Measurements from ENCODE around the gene CKM. TPM values are rescaled to one million over a fixed set of nuclear protein-coding genes. Genes with fewer than 3 reads are reported as not detected.

The CKM gene
- polyA plus RNA-seq, 1 donor = 4.9 TPM

DNA sequence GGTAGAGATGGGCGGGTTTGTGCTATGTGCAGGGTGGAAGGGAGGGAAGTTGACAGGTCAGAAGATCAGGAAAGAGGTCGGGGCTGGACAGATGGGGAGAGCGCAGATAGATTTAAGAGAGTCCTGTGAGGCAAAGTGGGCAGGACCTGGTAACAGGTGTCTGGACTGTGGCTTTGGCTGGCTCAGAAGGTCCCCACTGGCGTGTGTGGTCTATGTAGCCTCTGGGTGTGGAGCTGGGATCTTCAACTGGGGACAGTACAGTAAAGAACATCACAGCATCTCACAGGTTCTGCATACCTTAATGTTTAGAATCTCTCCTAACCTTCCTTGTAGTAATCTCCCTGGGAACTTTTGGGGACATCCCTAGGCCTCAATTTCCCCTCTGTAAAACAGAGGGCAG is 17.7 kb downstream of the CKM start:
- DNase-seq = no peak
- Histone ChIP-seq H3K27ac (ENCODE audit: low read length) (no peak overlapping the region), H3K36me3 (ENCODE audit: control insufficient read depth, insufficient read depth, low read length) (peaks cover 4% of the 10 kb centered on the region), H3K4me1 (ENCODE audit: control insufficient read depth, insufficient read depth, low read length) (no peaks in the 10 kb centered on the region), H3K27me3 (ENCODE audit: control insufficient read depth, insufficient read depth, low read length) (peaks cover 4% of the 10 kb centered on the region), H3K9me3 (ENCODE audit: control insufficient read depth, low read depth, low read length) (peaks cover 9% of the 10 kb centered on the region), H3K4me3 (ENCODE audit: low read length) (no peak overlapping the region)
- WGBS (ENCODE audit: insufficient coverage, low lambda C conversion rate) = no CpG with 5 or more reads among the region's 4 CpGs

- H3K9me3 ChIP-seq (ENCODE audit: control insufficient read depth, low read depth, low read length) = peaks cover 9% of the 10 kb centered on the region
- DNase-seq = no peak
- H3K27me3 ChIP-seq (ENCODE audit: control insufficient read depth, insufficient read depth, low read length) = peaks cover 4% of the 10 kb centered on the region
- H3K4me1 ChIP-seq (ENCODE audit: control insufficient read depth, insufficient read depth, low read length) = no peaks in the 10 kb centered on the region
- no peak overlapping the region for H3K4me3 ChIP-seq (ENCODE audit: low read length)
- H3K27ac ChIP-seq (ENCODE audit: low read length) = no peak overlapping the region
- WGBS (ENCODE audit: insufficient coverage, low lambda C conversion rate) = no CpG with 5 or more reads among the region's 4 CpGs
- peaks cover 4% of the 10 kb centered on the region for H3K36me3 ChIP-seq (ENCODE audit: control insufficient read depth, insufficient read depth, low read length)
These were observed 18.3 kb downstream of the CKM start for GRCh38 chr19:45304141-45304926.

DNA sequence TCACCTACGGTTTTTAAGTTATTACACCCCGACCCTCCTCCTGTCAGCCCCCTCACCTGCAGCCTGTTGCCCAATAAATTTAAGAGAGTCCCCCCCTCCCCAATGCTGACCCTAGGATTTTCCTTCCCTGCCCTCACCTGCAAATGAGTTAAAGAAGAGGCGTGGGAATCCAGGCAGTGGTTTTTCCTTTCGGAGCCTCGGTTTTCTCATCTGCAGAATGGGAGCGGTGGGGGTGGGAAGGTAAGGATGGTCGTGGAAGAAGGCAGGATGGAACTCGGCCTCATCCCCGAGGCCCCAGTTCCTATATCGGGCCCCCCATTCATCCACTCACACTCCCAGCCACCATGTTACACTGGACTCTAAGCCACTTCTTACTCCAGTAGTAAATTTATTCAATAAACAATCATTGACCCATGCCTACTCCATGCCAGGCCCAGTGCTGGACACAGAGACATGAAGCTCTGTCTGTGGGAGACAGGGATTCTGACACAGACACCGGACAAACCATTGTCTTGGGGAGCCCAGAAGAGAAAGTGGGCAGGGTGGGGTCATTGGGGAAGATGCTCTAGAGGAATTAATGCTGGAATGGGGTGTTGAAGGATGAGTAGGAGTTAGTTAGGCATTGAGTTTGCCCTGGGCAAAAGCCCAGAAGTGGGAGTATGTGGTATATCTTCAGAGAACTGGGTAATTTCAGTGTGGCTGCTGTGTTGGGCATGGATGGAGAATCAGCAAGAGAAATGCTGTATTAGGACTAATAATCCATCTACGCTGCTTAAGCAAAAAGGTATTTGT is 19.2 kb downstream of the CKM start:
- no peak overlapping the region for H3K27ac ChIP-seq (ENCODE audit: low read length)
- no peaks in the 10 kb centered on the region for H3K4me1 ChIP-seq (ENCODE audit: control insufficient read depth, insufficient read depth, low read length)
- H3K36me3 ChIP-seq (ENCODE audit: control insufficient read depth, insufficient read depth, low read length) = peaks cover 4% of the 10 kb centered on the region
- no peak overlapping the region for H3K4me3 ChIP-seq (ENCODE audit: low read length)
- no peak for DNase-seq
- WGBS (ENCODE audit: insufficient coverage, low lambda C conversion rate) = 100% methylated on average over 1 of the region's 12 CpGs
- peaks cover 9% of the 10 kb centered on the region for H3K9me3 ChIP-seq (ENCODE audit: control insufficient read depth, low read depth, low read length)
- peaks cover 4% of the 10 kb centered on the region for H3K27me3 ChIP-seq (ENCODE audit: control insufficient read depth, insufficient read depth, low read length)

DNA sequence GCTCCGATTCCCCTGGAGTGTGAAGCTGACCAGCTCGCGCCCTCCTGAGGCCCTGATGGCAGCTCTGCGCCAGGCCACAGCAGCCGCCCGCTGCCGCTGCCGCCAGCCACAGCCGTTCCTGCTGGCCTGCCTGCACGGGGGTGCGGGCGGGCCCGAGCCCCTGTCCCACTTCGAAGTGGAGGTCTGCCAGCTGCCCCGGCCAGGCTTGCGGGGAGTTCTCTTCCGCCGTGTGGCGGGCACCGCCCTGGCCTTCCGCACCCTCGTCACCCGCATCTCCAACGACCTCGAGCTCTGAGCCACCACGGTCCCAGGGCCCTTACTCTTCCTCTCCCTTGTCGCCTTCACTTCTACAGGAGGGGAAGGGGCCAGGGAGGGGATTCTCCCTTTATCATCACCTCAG is 20.3 kb downstream of the CKM start:
- Histone ChIP-seq H3K36me3 (ENCODE audit: control insufficient read depth, insufficient read depth, low read length) (peaks cover 11% of the 10 kb centered on the region), H3K27ac (ENCODE audit: low read length) (no peak overlapping the region), H3K4me3 (ENCODE audit: low read length) (no peak overlapping the region), H3K27me3 (ENCODE audit: control insufficient read depth, insufficient read depth, low read length) (peaks cover 4% of the 10 kb centered on the region), H3K9me3 (ENCODE audit: control insufficient read depth, low read depth, low read length) (peaks cover 6% of the 10 kb centered on the region), H3K4me1 (ENCODE audit: control insufficient read depth, insufficient read depth, low read length) (no peaks in the 10 kb centered on the region)
- no peak for DNase-seq
- WGBS (ENCODE audit: insufficient coverage, low lambda C conversion rate) = no CpG with 5 or more reads among the region's 27 CpGs

- no peaks in the 10 kb centered on the region for H3K9me3 ChIP-seq (ENCODE audit: control insufficient read depth, low read depth, low read length)
- no peaks in the 10 kb centered on the region for H3K4me1 ChIP-seq (ENCODE audit: control insufficient read depth, insufficient read depth, low read length)
- DNase-seq = no peak
- no peak overlapping the region for H3K27ac ChIP-seq (ENCODE audit: low read length)
- H3K27me3 ChIP-seq (ENCODE audit: control insufficient read depth, insufficient read depth, low read length) = no peaks in the 10 kb centered on the region
- no CpG with 5 or more reads among the region's 6 CpGs for WGBS (ENCODE audit: insufficient coverage, low lambda C conversion rate)
- peaks cover 21% of the 10 kb centered on the region for H3K36me3 ChIP-seq (ENCODE audit: control insufficient read depth, insufficient read depth, low read length)
- H3K4me3 ChIP-seq (ENCODE audit: low read length) = no peak overlapping the region
These were observed 23.0 kb downstream of the CKM start for GRCh38 chr19:45299719-45300118.

DNA sequence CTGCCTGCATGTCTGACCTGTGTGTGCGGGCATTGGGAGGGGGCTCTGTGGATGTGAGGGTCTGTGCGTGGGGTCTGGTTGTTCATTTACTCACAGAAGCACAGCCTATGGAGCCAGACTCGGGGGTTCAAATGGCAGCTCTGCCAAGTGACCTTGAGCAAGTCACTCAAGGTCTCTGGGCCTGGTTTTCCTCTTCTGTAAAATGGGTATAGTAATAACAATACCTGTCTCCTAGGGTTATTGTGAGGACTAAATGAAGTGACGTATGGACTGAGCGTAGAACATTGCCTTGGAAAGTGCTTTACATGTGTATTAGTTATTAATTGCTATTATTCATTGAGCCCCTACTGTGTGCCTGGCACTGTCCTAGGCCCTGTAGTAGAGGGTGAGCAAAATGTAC is 24.4 kb downstream of the CKM start:
- Histone ChIP-seq H3K9me3 (ENCODE audit: control insufficient read depth, low read depth, low read length) (no peaks in the 10 kb centered on the region), H3K36me3 (ENCODE audit: control insufficient read depth, insufficient read depth, low read length) (peaks cover 24% of the 10 kb centered on the region), H3K27ac (ENCODE audit: low read length) (no peak overlapping the region), H3K4me3 (ENCODE audit: low read length) (no peak overlapping the region), H3K4me1 (ENCODE audit: control insufficient read depth, insufficient read depth, low read length) (no peaks in the 10 kb centered on the region), H3K27me3 (ENCODE audit: control insufficient read depth, insufficient read depth, low read length) (no peaks in the 10 kb centered on the region)
- no peak for DNase-seq
- no CpG with 5 or more reads among the region's 5 CpGs for WGBS (ENCODE audit: insufficient coverage, low lambda C conversion rate)

GRCh38 chr19:45297674-45298073 is 25.0 kb downstream of the CKM start:
- WGBS (ENCODE audit: insufficient coverage, low lambda C conversion rate) = no CpG with 5 or more reads among the region's 18 CpGs
- Histone ChIP-seq H3K27ac (ENCODE audit: low read length) (no peak overlapping the region), H3K4me3 (ENCODE audit: low read length) (no peak overlapping the region), H3K4me1 (ENCODE audit: control insufficient read depth, insufficient read depth, low read length) (no peaks in the 10 kb centered on the region), H3K36me3 (ENCODE audit: control insufficient read depth, insufficient read depth, low read length) (peaks cover 24% of the 10 kb centered on the region), H3K27me3 (ENCODE audit: control insufficient read depth, insufficient read depth, low read length) (no peaks in the 10 kb centered on the region), H3K9me3 (ENCODE audit: control insufficient read depth, low read depth, low read length) (peaks cover under 1% of the 10 kb centered on the region)
- DNase-seq = no peak

DNA sequence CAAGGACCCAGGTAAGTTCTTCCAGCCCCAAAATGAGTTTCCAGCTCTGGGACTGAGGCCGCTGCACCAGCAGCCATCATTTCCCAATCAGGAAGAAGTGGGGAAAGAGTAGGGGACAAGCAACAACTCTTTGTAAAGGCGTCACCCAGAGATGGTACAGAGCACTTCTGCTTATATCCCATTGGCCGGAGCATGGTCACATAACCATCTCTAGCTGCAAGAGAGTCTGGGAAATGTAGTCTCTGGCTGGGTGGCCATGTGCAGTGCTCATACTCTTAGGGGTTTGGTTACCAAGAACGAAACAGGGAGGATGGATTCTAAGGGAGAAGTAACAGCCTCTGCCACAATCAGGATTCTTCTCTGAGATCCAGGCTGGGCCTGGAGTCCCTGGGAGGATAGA is 26.3 kb downstream of the CKM start:
- Histone ChIP-seq H3K4me1 (ENCODE audit: control insufficient read depth, insufficient read depth, low read length) (no peaks in the 10 kb centered on the region), H3K27me3 (ENCODE audit: control insufficient read depth, insufficient read depth, low read length) (no peaks in the 10 kb centered on the region), H3K4me3 (ENCODE audit: low read length) (no peak overlapping the region), H3K9me3 (ENCODE audit: control insufficient read depth, low read depth, low read length) (peaks cover 3% of the 10 kb centered on the region), H3K27ac (ENCODE audit: low read length) (no peak overlapping the region), H3K36me3 (ENCODE audit: control insufficient read depth, insufficient read depth, low read length) (peaks cover 26% of the 10 kb centered on the region)
- 100% methylated on average over 1 of the region's 4 CpGs for WGBS (ENCODE audit: insufficient coverage, low lambda C conversion rate)
- DNase-seq = no peak

- Histone ChIP-seq H3K9me3 (ENCODE audit: control insufficient read depth, low read depth, low read length) (peaks cover 3% of the 10 kb centered on the region), H3K4me1 (ENCODE audit: control insufficient read depth, insufficient read depth, low read length) (no peaks in the 10 kb centered on the region), H3K36me3 (ENCODE audit: control insufficient read depth, insufficient read depth, low read length) (peaks cover 30% of the 10 kb centered on the region), H3K4me3 (ENCODE audit: low read length) (no peak overlapping the region), H3K27ac (ENCODE audit: low read length) (no peak overlapping the region), H3K27me3 (ENCODE audit: control insufficient read depth, insufficient read depth, low read length) (no peaks in the 10 kb centered on the region)
- no peak for DNase-seq
These were observed 26.8 kb downstream of the CKM start for GRCh38 chr19:45295873-45296272.

GRCh38 chr19:45294291-45295029 is 28.2 kb downstream of the CKM start:
- Histone ChIP-seq H3K27ac (ENCODE audit: low read length) (no peak overlapping the region), H3K36me3 (ENCODE audit: control insufficient read depth, insufficient read depth, low read length) (peaks cover 33% of the 10 kb centered on the region), H3K27me3 (ENCODE audit: control insufficient read depth, insufficient read depth, low read length) (no peaks in the 10 kb centered on the region), H3K9me3 (ENCODE audit: control insufficient read depth, low read depth, low read length) (peaks cover 3% of the 10 kb centered on the region), H3K4me1 (ENCODE audit: control insufficient read depth, insufficient read depth, low read length) (no peaks in the 10 kb centered on the region), H3K4me3 (ENCODE audit: low read length) (no peak overlapping the region)
- 100% methylated on average over 1 of the region's 12 CpGs for WGBS (ENCODE audit: insufficient coverage, low lambda C conversion rate)
- DNase-seq = no peak

All from large intestine (tissue), 3 donors.